Epithelial cell of esophagus (primary cell): ENCODE data around the gene PAXX.

Experiments used
- DNase-seq: peaks from one replicate; pipeline ENCODE4 v3.0.0; 2010; ENCODE audit warnings: low read depth
- H3K4me3 ChIP-seq: 2 replicates; pipeline ENCODE4 v1.5.1; 2011; ENCODE audit warnings: mild to moderate bottlenecking, low read length, control low read depth
- TF ChIP-seq, protein P1 (sequence below): IDR thresholded peaks from 2 replicates; pipeline ENCODE4 v1.5.1; 2011; ENCODE audit warnings: low read depth, mild to moderate bottlenecking, low read length, control low read depth, inconsistent platforms; ENCODE audit not compliant: insufficient read depth; ENCODE audit errors: missing control alignments

PAXX gene

DNA sequence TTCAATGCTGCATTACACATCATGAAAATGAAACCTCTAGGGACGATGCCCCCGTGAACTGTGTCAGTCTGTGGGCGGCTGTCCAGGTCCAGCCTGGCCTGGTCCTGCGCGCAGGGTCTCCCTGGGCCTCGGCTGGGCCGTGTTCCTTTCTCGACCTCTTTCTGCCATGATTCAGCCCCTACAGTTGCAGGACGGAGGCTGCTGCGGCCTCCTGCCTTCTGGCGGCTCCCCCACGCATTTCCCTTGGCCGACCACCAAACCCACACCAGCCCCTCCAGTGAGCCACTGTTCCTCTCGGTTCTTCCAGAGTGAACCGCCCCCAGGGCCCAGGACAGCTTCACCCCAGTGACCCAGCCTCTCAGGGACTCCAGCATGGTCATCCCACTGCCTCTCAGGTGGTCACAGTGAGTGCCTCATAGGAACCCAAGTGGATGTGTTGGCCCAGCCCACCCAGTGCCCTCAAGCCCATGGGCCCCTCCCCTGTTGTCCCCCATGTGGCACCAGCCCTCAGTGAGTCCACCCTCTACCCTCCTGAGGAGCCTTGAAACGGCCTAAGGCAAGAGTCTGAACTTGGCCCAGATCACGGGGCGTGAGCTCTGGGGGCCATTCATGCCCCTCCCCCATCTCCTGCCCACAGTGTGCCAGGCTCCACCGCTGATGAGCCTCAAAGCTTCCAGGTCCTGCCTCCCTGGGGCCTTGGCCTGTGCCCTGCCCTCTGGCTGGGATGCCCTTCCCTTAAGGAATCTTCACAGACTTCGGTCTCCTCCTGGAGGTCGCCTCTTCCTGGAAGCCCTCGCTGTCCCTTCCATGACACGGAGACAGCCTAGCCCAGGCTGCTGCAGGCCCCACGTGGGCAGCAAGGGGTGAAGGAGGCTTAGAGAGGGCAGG is 14.1 kb downstream of the PAXX start:
- no peak for DNase-seq
- TF ChIP-seq, protein P1, sequence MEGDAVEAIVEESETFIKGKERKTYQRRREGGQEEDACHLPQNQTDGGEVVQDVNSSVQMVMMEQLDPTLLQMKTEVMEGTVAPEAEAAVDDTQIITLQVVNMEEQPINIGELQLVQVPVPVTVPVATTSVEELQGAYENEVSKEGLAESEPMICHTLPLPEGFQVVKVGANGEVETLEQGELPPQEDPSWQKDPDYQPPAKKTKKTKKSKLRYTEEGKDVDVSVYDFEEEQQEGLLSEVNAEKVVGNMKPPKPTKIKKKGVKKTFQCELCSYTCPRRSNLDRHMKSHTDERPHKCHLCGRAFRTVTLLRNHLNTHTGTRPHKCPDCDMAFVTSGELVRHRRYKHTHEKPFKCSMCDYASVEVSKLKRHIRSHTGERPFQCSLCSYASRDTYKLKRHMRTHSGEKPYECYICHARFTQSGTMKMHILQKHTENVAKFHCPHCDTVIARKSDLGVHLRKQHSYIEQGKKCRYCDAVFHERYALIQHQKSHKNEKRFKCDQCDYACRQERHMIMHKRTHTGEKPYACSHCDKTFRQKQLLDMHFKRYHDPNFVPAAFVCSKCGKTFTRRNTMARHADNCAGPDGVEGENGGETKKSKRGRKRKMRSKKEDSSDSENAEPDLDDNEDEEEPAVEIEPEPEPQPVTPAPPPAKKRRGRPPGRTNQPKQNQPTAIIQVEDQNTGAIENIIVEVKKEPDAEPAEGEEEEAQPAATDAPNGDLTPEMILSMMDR: no peak
- no peak overlapping the region for H3K4me3 ChIP-seq

DNA sequence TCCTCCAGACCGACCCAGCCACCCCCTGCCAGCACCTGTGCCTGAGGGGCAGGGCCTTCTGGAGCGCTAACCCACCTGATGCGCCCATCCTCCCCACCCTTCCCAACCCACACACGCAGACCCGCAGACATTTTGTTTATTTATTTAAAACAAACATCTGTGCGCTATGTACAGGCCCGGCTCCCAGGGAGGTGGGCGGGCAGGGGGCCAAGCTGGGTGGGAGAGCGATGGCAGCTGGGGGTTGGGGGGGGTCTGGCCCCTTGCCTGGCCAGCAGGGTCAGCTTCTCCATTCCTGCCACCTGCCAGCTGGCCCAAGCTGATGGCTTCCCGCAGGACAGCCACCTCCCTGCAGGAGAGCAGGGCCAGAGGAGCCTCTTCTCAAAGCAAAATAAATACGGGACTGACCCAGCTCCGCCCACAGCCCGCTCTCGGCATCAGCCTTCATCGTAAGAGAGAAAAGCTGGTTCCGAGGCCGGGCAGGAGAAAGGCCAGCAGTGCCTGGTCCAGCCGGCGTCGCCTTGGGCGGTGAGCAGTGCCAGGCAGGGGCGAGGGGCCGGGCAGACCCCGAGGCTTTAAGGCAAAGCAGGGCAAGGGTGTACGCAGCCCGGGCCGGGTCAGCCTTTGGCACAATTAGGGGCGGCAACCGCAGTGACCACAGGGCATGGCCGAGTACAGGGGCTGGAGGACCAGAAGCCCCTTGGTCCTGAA is 15.0 kb downstream of the PAXX start:
- DNase-seq: no peak
- TF ChIP-seq, protein P1: no peak
- no peak overlapping the region for H3K4me3 ChIP-seq

- TF ChIP-seq, protein P1: no peak
- no peak overlapping the region for H3K4me3 ChIP-seq
- DNase-seq: no peak
Observed at GRCh38 chr9:137007816-137008270, 15.6 kb downstream of the PAXX start.

- H3K4me3 ChIP-seq: no peak overlapping the region
- TF ChIP-seq, protein P1: no peak
- no peak for DNase-seq
Observed at GRCh38 chr9:137008312-137008711, 16.1 kb downstream of the PAXX start.

- no peak for DNase-seq
- no peak overlapping the region for H3K4me3 ChIP-seq
- TF ChIP-seq, protein P1: no peak
Observed at GRCh38 chr9:137009217-137009616, 17.0 kb downstream of the PAXX start.

GRCh38 chr9:137009938-137010732 is 17.9 kb downstream of the PAXX start:
- TF ChIP-seq, protein P1: no peak
- DNase-seq: no peak
- H3K4me3 ChIP-seq: no peak overlapping the region
